ENCODE measurements around the gene STAT4.

Gene STAT4

DNA sequence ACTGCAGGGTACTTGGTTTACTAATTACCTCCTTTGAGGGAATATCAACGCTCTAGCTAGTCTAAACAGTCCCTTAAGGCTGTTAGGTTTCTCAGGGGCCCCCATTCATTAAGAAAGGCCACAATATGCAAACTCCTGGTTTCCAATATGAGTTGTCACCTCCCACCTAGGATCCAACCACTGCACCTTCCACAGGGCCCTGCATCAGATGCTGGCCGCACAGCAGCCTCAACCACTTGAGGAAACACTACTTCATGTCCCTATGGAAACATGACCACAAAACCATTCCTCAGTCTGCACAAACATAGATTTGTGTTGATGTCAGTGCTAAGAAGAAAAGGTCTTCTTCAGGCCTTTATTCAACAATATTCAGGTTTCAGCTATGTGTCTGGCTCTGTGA lies 40.9 kb downstream of the STAT4 start:
- no peak overlapping the region for H3K9ac ChIP-seq (ENCODE audit: low read depth, low read length)
- no peaks in the 10 kb centered on the region for H3K36me3 ChIP-seq (ENCODE audit: control insufficient read depth, insufficient read depth, low read length)
- H3K4me3 ChIP-seq (ENCODE audit: low read depth, low read length) = no peak overlapping the region
- no peaks in the 10 kb centered on the region for H3K4me1 ChIP-seq (ENCODE audit: control insufficient read depth, insufficient read depth, low read length)
- H3K27me3 ChIP-seq (ENCODE audit: control insufficient read depth, insufficient read depth, low read length) = no peaks in the 10 kb centered on the region
- H3K9me3 ChIP-seq (ENCODE audit: control insufficient read depth, insufficient read depth, low read length) = no peaks in the 10 kb centered on the region

DNA sequence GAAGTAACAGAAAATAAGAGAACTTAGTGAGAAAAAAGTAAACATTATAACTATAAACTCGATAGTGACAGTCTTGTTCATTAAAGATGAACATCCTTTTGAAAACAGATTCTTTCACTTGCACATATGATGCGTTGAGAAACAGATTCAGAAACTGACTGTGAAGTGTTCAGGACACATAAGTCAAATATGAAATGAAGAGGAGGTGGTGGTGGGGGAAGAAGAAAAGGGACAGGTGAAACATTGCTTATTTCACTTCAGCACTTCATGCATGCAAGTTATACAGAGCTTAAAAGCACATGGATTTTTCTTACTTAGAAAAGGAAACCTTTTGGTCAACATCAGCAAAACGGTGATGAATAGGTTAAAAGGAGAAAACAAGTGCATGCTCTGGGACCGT lies 42.5 kb downstream of the STAT4 start:
- Histone ChIP-seq H3K9me3 (ENCODE audit: control insufficient read depth, insufficient read depth, low read length) (no peaks in the 10 kb centered on the region), H3K36me3 (ENCODE audit: control insufficient read depth, insufficient read depth, low read length) (no peaks in the 10 kb centered on the region), H3K4me3 (ENCODE audit: low read depth, low read length) (no peak overlapping the region), H3K9ac (ENCODE audit: low read depth, low read length) (no peak overlapping the region), H3K4me1 (ENCODE audit: control insufficient read depth, insufficient read depth, low read length) (no peaks in the 10 kb centered on the region), H3K27me3 (ENCODE audit: control insufficient read depth, insufficient read depth, low read length) (no peaks in the 10 kb centered on the region)

DNA sequence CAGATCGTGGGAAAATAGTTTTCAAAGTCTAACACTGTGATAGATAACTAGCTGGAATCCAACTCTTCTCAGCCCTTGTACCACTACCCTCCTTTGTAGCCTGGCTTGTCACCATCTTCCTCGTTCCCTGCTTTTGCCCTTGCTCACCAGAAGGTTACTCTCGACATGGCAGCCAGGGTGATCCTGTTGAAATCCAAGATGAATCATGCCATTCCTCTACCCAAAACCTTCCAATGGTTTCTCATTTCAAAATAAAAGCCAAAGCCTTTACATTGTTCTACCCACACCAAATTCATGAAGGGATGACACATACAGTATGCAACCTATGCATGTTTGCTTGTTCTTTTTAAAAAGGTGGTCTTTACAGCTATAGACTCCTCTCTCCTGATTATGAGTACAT lies 45.7 kb downstream of the STAT4 start:
- no peaks in the 10 kb centered on the region for H3K9me3 ChIP-seq (ENCODE audit: control insufficient read depth, insufficient read depth, low read length)
- H3K27me3 ChIP-seq (ENCODE audit: control insufficient read depth, insufficient read depth, low read length) = no peaks in the 10 kb centered on the region
- no peak overlapping the region for H3K4me3 ChIP-seq (ENCODE audit: low read depth, low read length)
- no peaks in the 10 kb centered on the region for H3K4me1 ChIP-seq (ENCODE audit: control insufficient read depth, insufficient read depth, low read length)
- no peak overlapping the region for H3K9ac ChIP-seq (ENCODE audit: low read depth, low read length)
- no peaks in the 10 kb centered on the region for H3K36me3 ChIP-seq (ENCODE audit: control insufficient read depth, insufficient read depth, low read length)

DNA sequence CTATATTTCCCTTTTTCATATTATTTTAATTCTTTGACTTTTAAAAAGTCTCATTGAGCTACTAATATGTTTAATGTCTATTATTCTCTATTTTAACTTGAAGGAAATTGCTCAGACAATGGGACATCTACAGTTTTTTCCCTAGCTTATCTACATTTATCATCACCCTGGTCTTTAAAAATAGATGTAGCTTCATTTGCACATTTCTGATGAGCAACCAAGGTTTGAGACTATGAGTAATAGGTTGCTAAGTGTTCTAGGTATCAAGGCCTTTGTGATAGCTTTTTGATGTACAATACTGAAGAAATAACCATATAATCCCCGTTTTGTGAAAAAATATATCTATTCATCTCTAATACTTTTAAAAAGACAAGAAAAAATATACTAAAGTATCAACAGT lies 47.0 kb downstream of the STAT4 start:
- Histone ChIP-seq H3K9me3 (ENCODE audit: control insufficient read depth, insufficient read depth, low read length) (no peaks in the 10 kb centered on the region), H3K4me3 (ENCODE audit: low read depth, low read length) (no peak overlapping the region), H3K36me3 (ENCODE audit: control insufficient read depth, insufficient read depth, low read length) (no peaks in the 10 kb centered on the region), H3K27me3 (ENCODE audit: control insufficient read depth, insufficient read depth, low read length) (no peaks in the 10 kb centered on the region), H3K4me1 (ENCODE audit: control insufficient read depth, insufficient read depth, low read length) (no peaks in the 10 kb centered on the region), H3K9ac (ENCODE audit: low read depth, low read length) (no peak overlapping the region)

DNA sequence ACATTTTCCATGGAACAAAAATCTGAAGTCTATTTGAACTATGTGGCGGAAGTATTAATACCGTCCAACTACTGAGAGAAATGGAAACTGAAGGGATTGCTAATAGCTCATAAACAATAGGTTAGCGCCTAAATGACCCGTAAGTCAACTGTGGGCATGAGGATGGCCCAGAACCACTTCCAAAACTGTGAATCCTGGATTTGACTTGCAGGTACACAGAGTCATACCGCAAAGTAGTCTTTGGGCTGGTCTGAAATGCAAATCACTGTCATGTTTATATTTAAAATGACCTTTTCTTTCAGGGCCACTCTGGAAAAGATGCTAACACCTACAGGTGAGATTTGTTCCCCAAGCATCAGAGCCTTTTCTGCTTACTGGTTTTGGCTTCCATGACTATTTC lies 50.6 kb downstream of the STAT4 start:
- Histone ChIP-seq H3K9ac (ENCODE audit: low read depth, low read length) (no peak overlapping the region), H3K36me3 (ENCODE audit: control insufficient read depth, insufficient read depth, low read length) (no peaks in the 10 kb centered on the region), H3K4me1 (ENCODE audit: control insufficient read depth, insufficient read depth, low read length) (no peaks in the 10 kb centered on the region), H3K9me3 (ENCODE audit: control insufficient read depth, insufficient read depth, low read length) (no peaks in the 10 kb centered on the region), H3K4me3 (ENCODE audit: low read depth, low read length) (no peak overlapping the region), H3K27me3 (ENCODE audit: control insufficient read depth, insufficient read depth, low read length) (no peaks in the 10 kb centered on the region)

DNA sequence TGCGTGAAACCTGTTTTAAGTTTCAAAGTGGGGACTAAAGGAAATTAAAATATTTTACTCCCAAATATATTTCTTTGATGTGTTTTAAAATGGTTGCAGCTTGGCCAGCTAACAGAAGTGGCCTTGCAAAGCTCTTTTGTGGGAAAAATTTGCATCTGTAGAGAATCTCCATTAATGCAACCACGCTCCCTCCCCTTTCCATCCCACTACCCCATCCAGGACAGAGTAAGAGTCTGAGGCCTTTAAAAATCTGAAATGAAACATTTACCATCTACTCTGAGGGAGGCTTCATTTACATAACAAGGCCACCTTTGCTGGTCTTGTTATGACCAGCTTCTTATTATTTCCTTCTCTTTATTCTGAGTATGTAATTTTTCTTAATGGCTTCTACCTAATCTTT lies 63.5 kb downstream of the STAT4 start:
- Histone ChIP-seq H3K9ac (ENCODE audit: low read depth, low read length) (no peak overlapping the region), H3K36me3 (ENCODE audit: control insufficient read depth, insufficient read depth, low read length) (no peaks in the 10 kb centered on the region), H3K4me3 (ENCODE audit: low read depth, low read length) (no peak overlapping the region), H3K4me1 (ENCODE audit: control insufficient read depth, insufficient read depth, low read length) (no peaks in the 10 kb centered on the region), H3K9me3 (ENCODE audit: control insufficient read depth, insufficient read depth, low read length) (no peaks in the 10 kb centered on the region), H3K27me3 (ENCODE audit: control insufficient read depth, insufficient read depth, low read length) (no peaks in the 10 kb centered on the region)

DNA sequence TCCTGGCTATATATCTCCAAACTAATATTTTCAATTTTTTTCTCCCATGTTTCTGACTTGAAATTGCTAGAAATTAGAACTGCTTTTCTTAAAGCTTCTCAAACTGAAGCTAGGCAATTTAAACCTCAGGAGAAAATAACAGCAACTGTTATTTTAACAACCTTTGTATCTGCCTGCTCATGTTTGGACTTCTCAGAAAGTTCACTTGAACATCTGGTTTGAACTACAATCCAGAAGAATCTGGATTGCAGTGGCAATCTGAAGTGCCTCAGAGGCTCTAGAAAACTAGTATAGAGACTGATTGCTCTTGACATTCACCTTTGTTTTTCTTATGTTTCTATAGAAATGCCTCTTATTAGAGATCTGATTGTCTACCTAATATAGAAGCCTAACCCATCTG lies 64.1 kb downstream of the STAT4 start:
- no peaks in the 10 kb centered on the region for H3K27me3 ChIP-seq (ENCODE audit: control insufficient read depth, insufficient read depth, low read length)
- no peak overlapping the region for H3K4me3 ChIP-seq (ENCODE audit: low read depth, low read length)
- no peaks in the 10 kb centered on the region for H3K36me3 ChIP-seq (ENCODE audit: control insufficient read depth, insufficient read depth, low read length)
- H3K4me1 ChIP-seq (ENCODE audit: control insufficient read depth, insufficient read depth, low read length) = no peaks in the 10 kb centered on the region
- no peak overlapping the region for H3K9ac ChIP-seq (ENCODE audit: low read depth, low read length)
- no peaks in the 10 kb centered on the region for H3K9me3 ChIP-seq (ENCODE audit: control insufficient read depth, insufficient read depth, low read length)

DNA sequence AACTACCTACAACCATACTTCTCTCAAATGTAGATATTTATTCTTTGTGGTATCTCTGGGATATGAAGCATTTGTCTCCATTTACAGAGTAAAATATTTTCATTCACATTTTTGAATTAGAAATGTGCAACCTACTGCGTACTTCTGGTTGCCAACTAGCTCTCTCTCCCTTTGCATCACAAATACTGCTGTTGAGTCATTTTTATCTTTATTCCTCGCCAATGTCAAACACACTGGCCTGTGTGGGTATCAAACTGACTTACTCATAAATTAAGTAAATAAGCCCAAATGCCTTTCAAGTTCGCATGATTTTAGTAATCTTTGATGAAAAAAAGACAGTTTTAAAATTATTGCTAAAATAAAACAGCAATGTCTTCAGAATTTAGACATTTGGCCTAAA lies 67.3 kb downstream of the STAT4 start:
- no peaks in the 10 kb centered on the region for H3K9me3 ChIP-seq (ENCODE audit: control insufficient read depth, insufficient read depth, low read length)
- no peak overlapping the region for H3K9ac ChIP-seq (ENCODE audit: low read depth, low read length)
- no peaks in the 10 kb centered on the region for H3K27me3 ChIP-seq (ENCODE audit: control insufficient read depth, insufficient read depth, low read length)
- H3K4me3 ChIP-seq (ENCODE audit: low read depth, low read length) = no peak overlapping the region
- no peaks in the 10 kb centered on the region for H3K36me3 ChIP-seq (ENCODE audit: control insufficient read depth, insufficient read depth, low read length)
- H3K4me1 ChIP-seq (ENCODE audit: control insufficient read depth, insufficient read depth, low read length) = no peaks in the 10 kb centered on the region

DNA sequence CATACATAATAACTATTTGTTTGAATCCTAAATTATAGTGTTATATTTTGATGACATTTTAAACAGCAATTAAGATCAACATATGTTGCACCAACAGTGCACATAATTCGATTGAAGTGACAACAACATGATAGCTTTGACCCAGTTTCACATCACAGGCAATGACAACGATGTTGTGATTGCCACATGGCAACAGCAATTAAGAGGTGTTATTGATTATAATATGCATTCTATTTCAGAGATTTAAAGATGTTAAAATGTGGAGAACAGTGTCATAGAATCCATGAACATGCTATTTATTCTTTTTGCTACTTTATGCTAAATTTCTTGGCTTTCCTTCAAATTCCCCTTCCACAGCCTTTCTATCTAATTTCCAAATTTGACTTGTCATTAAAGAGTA lies 68.5 kb downstream of the STAT4 start:
- no peak overlapping the region for H3K4me3 ChIP-seq (ENCODE audit: low read depth, low read length)
- no peaks in the 10 kb centered on the region for H3K36me3 ChIP-seq (ENCODE audit: control insufficient read depth, insufficient read depth, low read length)
- H3K9me3 ChIP-seq (ENCODE audit: control insufficient read depth, insufficient read depth, low read length) = no peaks in the 10 kb centered on the region
- no peak overlapping the region for H3K9ac ChIP-seq (ENCODE audit: low read depth, low read length)
- no peaks in the 10 kb centered on the region for H3K27me3 ChIP-seq (ENCODE audit: control insufficient read depth, insufficient read depth, low read length)
- no peaks in the 10 kb centered on the region for H3K4me1 ChIP-seq (ENCODE audit: control insufficient read depth, insufficient read depth, low read length)

DNA sequence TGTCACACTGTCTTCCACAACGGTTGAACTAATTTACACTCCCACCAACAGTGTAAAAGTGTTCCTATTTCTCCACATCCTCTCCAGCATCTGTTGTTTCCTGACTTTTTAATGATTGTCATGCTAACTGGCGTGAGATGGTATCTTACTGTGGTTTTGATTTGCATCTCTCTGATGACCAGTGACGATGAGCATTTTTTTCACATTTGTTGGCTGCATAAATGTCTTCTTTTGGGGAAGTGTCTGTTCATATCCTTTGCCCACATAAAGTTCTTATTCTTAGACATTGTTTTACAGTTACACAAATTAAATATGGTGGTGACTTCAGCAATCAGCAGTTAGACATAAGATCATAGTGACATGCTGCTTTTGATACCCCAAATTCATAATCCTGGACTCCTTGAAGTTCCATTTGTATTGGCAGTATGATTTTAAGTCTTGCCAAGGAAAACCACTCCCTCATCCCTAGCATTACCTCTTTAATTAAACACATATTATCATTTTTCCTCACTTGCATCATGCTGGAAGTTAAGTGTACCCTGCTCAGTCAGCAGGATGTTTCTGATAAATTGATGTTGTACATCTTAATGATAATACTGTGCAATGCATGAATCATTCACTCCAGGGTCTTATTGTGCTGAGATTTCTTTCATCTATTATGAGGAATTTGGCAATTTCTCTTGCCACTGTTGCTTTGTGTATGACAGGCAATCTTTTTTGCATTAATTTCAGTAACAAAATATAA lies 69.2 kb downstream of the STAT4 start:
- H3K4me1 ChIP-seq (ENCODE audit: control insufficient read depth, insufficient read depth, low read length) = no peaks in the 10 kb centered on the region

DNA sequence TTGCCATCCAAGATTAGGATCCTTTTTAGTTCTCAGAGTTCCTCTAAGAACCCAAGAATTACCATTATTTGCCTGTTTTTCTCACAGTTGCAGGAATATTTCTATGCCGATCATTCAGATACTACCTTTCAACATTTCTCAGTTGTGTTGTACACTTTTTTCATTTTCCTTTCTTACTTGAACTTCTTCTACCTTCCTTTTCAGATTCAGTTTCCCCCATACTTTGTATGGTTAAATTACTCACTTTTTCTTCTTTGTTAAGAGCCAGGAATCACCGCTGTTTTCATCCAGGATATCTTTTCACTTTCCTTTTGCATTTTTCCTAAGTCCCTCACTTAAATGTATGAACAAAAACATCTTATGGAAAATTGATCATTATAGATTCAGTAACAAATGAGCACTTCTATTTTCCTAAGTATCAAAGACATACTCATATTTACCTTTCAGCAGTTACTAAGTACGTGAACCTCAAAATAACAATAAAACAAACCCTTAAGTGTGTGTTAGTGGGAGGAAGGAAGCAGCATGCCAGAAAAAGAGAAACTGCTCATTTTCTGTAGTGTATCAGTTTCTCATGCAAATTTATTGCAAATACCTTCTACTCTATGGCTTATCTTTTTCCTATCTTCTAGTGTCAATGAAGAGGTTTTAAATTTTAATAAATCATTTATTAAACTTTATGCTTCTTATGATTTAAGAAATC lies 72.5 kb downstream of the STAT4 start:
- Histone ChIP-seq H3K36me3 (ENCODE audit: control insufficient read depth, insufficient read depth, low read length) (no peaks in the 10 kb centered on the region), H3K9me3 (ENCODE audit: control insufficient read depth, insufficient read depth, low read length) (no peaks in the 10 kb centered on the region), H3K27me3 (ENCODE audit: control insufficient read depth, insufficient read depth, low read length) (no peaks in the 10 kb centered on the region), H3K4me3 (ENCODE audit: low read depth, low read length) (no peak overlapping the region), H3K4me1 (ENCODE audit: control insufficient read depth, insufficient read depth, low read length) (no peaks in the 10 kb centered on the region), H3K9ac (ENCODE audit: low read depth, low read length) (no peak overlapping the region)

More for the DNA sequence above, 69.2 kb downstream of the STAT4 start:
- no peaks in the 10 kb centered on the region for H3K9me3 ChIP-seq (ENCODE audit: control insufficient read depth, insufficient read depth, low read length)
- no peak overlapping the region for H3K9ac ChIP-seq (ENCODE audit: low read depth, low read length)
- no peaks in the 10 kb centered on the region for H3K27me3 ChIP-seq (ENCODE audit: control insufficient read depth, insufficient read depth, low read length)
- no peaks in the 10 kb centered on the region for H3K36me3 ChIP-seq (ENCODE audit: control insufficient read depth, insufficient read depth, low read length)
- no peak overlapping the region for H3K4me3 ChIP-seq (ENCODE audit: low read depth, low read length)

DNA sequence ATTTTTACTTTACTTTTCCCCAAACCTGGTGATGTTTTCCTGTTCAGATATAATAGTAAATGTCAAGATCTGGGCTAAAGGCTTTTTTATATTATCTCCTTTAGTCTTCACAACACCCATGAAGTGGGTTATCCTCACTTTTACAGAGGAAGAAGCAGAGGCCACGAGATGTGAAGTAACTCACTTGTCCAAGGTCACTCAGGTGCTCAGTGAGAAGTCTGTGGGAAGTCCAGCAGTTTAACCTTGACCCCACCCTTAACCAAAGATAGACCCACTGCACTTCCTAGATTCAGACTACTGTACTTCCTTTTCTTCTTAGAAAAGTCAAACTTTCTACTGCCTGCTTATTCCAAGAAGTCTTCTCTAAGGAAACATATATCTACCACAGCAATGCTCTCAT lies 80.5 kb downstream of the STAT4 start:
- Histone ChIP-seq H3K36me3 (ENCODE audit: control insufficient read depth, insufficient read depth, low read length) (no peaks in the 10 kb centered on the region), H3K9me3 (ENCODE audit: control insufficient read depth, insufficient read depth, low read length) (no peaks in the 10 kb centered on the region), H3K9ac (ENCODE audit: low read depth, low read length) (no peak overlapping the region), H3K27me3 (ENCODE audit: control insufficient read depth, insufficient read depth, low read length) (no peaks in the 10 kb centered on the region), H3K4me1 (ENCODE audit: control insufficient read depth, insufficient read depth, low read length) (no peaks in the 10 kb centered on the region), H3K4me3 (ENCODE audit: low read depth, low read length) (no peak overlapping the region)

Data from iPS-15b (cell line).